Measurements from ENCODE around the gene MFSD2B.
"Not testable (repeated sequence)": the region's sequence is repeated elsewhere in the genome, so short reads cannot be mapped to it uniquely, and the experiment has no call there.

MFSD2B gene, protein sequence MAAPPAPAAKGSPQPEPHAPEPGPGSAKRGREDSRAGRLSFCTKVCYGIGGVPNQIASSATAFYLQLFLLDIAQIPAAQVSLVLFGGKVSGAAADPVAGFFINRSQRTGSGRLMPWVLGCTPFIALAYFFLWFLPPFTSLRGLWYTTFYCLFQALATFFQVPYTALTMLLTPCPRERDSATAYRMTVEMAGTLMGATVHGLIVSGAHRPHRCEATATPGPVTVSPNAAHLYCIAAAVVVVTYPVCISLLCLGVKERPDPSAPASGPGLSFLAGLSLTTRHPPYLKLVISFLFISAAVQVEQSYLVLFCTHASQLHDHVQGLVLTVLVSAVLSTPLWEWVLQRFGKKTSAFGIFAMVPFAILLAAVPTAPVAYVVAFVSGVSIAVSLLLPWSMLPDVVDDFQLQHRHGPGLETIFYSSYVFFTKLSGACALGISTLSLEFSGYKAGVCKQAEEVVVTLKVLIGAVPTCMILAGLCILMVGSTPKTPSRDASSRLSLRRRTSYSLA

DNA sequence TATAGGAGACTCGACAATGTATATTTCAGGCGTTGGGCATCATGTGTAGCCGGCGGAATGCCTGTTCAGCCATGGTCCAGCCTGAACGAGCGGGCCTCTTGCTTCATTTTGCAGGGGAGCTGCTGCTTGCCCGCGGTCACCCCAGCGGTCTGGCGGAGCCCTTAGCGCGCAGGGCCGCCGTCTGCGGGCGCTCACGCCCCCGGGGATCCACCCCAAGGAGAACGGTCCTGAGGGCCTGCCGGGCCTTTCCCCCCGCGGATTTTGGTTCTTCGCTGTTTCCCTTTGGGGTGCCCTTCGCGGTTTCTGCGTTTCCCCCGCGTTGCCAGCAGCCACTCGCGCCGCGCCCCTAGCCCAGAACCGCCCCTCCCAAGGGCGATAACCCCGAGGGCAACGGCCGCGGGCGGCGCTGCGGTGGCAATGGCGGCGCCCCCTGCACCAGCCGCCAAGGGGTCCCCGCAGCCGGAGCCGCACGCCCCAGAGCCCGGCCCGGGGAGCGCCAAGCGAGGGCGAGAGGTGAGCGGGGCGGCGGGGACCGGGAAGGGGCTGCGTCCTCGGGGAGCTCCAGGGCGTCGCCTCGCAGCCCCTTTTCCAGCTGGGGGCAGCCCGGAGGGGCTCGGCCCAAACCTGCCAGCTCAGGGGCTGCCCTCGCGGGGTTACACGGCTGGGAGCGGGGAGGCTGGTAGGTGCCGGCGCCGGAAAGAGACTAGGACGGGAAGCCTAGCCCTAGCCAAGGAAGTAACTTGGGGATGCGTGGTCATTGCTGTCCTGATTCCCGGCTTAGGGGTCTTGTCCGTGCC lies at the start of gene MFSD2B:
MFSD2B (plus strand) TSS at position 406 of the 797 bp plus-strand sequence; CDS start at position 418, 12 bp downstream.
- FAIRE-seq = no peak

GRCh38 chr2:23967846-23968245 lies 42.0 kb upstream of the MFSD2B start:
- no peak for FAIRE-seq

GRCh38 chr2:23976883-23977282 lies 33.0 kb upstream of the MFSD2B start:
- no peak for FAIRE-seq

- FAIRE-seq = no peak
Observed at GRCh38 chr2:23988371-23988770, 21.5 kb upstream of the MFSD2B start.

DNA sequence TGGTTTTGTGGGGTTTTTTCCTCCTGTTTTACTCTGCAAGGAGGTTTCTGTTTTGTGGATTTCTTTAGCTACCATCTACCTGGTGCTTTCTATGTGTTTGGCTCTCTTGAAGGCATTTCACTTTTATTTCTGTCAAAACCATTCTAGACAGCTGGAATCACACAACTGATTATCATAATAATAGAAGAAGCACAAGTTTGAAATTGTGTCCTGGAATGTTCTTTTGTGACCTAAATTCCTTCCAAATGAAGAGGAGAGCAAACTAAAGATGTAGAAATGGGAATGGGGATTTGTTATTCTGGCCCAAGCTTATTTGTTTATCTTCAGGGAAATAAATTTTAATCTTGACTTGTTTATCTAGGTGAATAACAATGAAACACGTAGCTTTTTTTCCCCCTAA lies 17.0 kb upstream of the MFSD2B start:
- FAIRE-seq = no peak

GRCh38 chr2:23993736-23994269 lies 16.1 kb upstream of the MFSD2B start:
- FAIRE-seq = no peak

GRCh38 chr2:23994567-23994966 lies 15.3 kb upstream of the MFSD2B start:
- no peak for FAIRE-seq

DNA sequence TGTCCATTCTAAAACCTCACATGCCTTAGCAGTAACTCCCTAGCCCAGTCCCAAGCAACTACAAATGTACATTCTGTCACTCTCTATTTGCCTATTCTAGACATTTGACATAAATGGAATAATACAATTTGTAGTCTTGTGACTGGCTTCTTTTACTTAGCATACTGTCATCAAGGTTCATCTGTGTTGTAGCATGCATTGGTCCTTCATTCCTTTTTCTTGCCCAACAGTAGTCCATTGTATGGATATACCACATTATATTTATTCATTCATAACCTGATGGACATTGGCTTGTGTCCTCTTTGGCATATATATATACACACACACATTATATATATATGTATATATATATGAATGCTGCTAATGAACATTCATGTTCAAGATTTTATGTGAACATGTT lies 2.2 kb upstream of the MFSD2B start:
- no peak for FAIRE-seq

- no peak for FAIRE-seq
Observed at GRCh38 chr2:24008672-24009366, 1.1 kb upstream of the MFSD2B start.

DNA sequence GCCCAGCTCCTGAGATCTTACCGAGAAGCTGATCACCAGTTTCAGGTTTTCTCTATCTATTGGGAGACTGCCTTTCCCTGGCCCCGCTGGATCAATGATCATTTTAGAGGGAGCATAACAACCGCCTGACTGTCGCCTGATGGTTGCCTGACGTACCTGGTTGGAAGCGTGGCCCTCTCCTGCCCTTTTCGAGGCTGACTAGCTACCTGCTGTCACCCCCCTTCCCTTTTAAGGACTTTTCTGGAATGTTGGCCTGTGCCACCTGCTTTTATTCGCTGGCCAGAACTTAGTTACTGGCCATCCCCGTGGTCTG lies 562 bp upstream of the MFSD2B start:
- FAIRE-seq = no peak

DNA sequence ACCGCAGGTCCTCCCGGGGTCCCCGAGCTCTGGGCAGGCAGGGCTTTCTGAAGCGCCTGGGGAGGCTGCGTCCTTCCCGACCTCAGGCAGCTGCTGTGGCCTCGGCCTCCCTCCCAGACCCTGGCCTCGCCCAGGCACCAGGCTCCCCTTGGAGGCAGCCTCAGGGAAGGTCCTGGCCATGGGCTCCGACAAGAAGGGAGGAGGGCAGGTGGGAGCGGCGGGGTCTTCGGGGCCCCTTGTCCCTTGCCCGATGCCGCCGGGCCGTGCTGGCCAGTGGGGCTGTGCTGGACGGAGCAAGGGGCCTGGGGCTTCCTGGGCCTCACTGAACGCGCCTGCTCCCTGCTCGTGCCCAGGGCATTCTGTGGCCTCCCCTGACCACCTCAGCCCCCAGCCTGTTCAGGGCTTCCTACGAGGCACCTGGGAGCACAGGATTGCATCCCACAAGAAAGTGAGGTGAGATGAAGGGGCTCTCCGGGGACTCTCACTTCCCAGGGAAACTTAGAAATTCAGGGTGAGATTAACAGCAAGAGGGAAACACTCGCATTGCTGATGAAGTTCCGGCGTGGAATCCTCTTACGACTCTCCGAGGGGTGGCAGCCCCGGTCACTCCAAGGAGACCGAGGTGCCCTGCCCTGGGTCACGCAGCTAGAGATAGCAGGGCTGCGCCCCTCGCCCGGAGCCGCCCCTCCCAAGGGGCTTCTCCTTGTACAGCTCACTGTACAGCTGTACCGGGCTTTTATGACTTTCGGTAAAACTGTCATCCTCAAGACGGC lies 778 bp downstream of the MFSD2B start:
- FAIRE-seq = no peak

DNA sequence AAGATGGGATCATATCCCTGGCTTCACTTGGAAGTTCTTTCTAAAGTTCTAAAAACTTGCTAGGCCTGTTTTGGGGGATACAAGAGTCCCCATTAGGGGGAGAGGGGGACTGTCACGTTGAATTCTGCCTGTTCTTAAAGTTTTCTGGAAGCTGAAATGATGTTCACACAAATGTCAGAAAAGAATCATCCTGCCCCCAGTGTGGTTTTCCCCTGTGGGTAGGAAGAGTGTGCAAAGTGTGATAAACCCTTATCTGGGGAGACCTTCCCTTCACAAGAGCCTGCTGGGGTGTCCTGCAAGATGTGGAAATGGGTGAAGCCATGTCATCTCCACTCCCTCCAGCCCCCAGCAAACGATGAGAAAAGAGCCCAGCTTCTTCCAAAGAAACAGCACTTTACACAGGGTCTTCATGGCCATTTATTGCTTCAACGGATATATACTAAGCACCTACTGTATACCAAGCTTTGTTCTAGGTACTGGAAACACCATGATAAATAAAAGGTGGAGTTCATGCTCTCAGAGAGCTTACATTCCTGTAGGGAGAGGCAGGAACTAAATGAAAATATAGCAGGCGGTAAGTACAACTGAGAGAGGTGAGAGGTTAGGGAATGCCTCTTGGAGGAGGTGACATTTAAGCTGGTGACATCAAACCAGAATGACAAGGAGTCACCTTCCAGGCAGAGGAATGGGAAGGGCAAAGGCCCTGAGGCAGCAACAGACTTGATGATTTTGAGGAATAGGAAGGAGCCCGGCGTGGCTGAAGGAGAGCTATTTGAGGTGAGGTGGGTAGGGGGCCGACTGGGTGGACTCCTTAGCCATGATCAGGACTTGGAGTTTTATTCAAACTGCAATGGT lies 1.6 kb downstream of the MFSD2B start:
- FAIRE-seq = no peak

DNA sequence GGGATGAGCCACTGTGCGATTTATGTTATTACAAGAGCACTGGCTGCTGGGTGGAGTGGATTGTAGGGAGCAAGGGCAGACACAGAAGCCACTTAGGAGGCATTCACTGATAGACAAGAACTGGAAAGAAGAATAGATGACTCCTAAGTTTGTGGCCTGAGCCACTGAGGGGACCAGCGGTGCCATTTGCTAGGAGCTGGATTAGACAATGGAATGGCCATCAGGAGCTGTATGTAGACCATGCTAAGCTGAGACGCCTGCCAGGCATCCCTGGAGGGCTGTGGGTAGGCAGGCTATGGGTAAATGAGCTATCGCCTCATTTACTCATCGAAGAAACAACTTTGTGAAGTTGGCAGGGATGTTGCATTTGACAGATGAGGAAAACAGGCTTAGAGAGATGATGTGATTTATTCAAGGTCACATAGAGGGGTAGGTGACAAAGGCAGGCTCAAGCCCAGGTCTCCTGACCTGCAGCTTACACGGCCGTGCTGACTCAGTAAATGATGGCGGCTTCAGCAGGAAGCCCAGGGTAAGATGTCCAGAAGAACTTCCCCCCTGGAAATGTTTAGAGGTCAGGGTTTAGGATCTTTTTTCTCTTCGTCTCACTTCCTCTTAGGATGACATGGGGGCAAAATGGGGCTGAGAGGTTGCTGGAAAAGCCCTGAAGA lies 2.8 kb downstream of the MFSD2B start:
- FAIRE-seq = no peak

- FAIRE-seq = not testable (repeated sequence)
Observed at GRCh38 chr2:24014902-24015301, 5.0 kb downstream of the MFSD2B start.

GRCh38 chr2:24015562-24016375 lies 5.9 kb downstream of the MFSD2B start:
- FAIRE-seq = no peak

GRCh38 chr2:24016376-24016761 lies 6.5 kb downstream of the MFSD2B start:
- no peak for FAIRE-seq

DNA sequence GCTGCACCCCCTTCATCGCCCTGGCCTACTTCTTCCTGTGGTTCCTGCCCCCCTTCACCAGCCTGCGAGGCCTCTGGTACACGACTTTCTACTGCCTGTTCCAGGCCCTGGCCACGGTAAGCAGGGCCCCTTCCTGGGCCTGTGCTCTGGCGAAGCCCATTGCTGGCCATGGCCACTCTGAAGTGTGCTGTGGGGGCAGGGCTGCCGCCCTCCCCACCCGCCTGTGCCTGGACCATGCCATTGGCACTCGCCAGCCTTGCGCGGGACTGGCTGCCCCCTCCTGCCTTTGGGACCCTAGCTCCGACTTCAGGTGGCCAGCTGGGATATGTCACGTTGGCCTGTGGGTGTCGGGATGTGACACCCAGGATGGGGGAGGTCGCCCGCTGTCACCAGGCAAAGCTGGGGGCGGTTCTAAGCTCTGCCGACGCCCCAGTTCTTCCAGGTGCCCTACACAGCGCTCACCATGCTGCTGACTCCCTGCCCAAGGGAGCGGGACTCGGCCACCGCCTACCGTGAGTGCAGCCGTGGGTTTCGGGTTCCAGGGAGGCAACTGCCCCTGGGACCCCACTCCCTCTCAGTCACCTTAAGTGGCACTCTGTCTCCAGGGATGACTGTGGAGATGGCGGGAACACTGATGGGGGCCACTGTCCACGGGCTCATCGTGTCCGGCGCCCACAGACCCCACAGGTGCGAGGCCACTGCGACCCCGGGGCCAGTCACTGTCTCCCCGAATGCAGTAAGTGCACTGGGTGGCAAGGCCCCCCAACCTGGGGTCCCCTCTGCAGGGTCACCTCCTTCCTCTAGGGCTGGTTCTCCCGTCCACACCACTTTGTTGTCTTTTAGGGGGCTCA lies 7.2 kb downstream of the MFSD2B start:
- FAIRE-seq = no peak

- no peak for FAIRE-seq
Observed at GRCh38 chr2:24017711-24018110, 7.8 kb downstream of the MFSD2B start.

GRCh38 chr2:24018241-24018640 lies 8.4 kb downstream of the MFSD2B start:
- FAIRE-seq = no peak

All from colon (tissue), 2 donors.